ENCODE measurements around the gene CARD11. TPM values are rescaled to one million over a fixed set of nuclear protein-coding genes. Genes with fewer than 3 reads are reported as not detected.
A peak's percentile ranks its signal among the peaks of the same experiment; 100 is the strongest.
"Not testable (repeated sequence)": the region's sequence is repeated elsewhere in the genome, so short reads cannot be mapped to it uniquely, and the experiment has no call there.

The CARD11 gene
- total RNA-seq, 1 experiment from 2014 or later = 5.2 TPM

DNA sequence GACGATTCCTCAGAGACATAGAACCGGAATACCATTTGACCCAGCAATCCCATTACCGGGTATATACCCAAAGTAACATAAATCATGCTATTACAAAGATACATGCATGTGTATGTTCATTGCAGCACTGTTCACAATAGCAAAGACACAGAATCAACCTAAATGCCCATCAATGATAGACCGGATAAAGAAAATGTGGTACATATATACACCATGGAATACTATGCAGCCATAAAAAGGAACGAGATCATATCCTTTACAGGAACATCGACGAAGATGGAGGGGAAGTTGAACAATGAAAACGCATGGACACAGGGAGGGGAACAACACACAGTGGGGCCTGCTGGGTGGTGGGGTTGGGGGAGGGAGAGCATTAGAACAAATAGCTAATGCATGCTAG lies 22.4 kb downstream of the CARD11 start:
- DNase-seq (ENCODE audit: low read depth) = not testable (repeated sequence)

DNA sequence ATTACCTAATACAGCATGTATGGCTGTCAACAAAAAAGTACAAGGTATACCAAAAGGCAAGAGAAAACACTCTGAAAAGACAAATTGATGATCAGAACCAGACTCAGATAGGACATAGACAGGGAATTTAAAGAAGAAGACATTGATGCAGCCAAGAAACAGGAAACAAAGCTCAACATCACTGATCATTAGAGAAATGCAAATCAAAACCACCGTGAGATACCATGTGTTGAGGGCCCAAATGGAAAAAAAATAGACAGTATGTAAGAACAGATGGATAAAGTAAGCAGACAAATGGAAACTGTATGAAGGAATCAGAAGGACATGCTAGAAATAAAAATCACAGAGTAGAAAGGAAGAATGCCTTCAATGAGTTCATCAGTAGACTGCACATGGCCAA lies 23.3 kb downstream of the CARD11 start:
- no peak for DNase-seq (ENCODE audit: low read depth)

DNA sequence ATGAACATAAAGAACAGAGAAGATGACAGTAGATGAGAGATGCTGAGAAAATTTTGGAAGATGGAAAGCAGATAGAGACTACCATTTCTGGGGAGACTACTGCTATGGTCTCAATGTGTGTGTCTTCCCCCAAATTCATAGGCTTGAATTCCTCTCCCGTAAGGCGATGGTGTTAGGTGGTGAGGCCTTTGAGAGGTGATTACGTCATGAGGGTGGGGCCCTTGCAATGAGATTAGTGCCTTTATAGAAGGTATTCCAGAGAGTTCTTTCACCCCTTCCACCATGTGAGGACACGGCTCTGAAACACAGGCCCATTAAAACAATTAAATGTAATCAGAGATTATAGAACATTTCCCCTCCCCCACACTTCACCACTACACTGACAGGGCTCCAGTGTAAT lies 23.9 kb downstream of the CARD11 start:
- no peak for DNase-seq (ENCODE audit: low read depth)

DNA sequence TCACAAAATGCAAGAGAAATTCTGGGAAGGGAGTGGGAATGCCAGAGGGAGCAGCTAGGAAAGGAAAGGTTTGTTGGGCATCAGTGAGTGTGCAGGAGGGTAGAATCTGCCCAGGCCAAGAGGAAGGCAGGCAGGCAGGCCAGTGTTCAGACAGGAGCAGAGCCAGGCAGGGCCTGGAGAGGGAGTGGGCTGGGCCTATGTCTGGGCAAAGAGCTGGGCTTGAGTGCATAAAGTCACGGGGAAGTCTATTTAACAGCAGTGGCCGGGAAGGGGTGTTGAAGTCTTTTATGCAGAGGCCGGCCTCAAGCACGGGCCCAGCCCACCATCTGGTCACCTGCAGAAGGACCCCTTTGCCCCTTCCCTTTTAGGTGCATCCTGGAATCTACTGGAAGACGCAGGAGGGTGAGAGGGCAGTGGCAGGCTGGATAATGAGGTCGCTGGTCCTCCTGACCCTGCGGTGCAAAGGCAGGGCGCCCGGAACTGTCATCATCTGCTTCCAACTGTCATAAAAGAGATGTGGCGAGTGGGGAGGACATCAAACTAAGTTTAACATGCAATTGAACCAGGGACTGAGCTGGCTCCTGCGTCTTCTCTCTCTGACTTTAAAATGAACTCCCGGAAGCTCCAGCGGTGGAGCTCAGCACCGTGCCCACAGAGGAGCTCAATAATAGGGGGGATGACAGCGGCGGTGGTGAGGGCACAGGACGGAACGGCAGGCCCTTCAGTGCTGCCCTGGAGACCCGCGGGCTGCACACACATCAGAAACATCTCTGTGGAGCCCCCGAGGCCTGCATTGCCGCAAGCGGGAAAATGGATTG lies 29.5 kb downstream of the CARD11 start:
- no peak for DNase-seq (ENCODE audit: low read depth)

DNA sequence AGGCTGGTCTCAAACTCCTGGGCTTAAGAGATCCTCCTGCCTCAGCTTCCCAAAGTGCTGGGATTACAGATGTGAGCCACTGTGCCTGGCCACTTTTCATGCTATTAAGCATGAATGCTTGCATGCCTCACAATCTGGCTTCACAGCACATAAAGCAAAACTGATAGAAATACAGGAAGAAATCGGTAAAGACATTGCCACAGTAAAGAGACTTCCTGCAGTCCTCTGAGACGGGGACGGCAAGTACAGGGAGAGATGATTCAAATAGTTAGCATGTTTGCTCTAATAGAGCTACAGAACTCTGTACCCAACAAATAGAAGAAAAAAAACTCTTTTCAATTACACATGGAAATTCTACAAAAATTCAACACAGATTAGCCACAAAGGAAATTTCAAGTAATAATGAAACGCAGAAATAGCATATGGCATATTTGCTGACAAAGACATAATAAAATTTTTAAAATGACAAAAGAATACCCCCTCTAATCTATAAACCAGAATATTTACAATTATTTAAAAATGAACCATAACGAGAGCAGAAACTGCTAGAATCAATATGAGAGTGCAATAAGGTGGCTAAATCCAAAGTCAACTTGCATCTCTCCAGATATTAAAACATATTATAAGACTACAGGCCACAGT lies 32.3 kb downstream of the CARD11 start:
- no peak for DNase-seq (ENCODE audit: low read depth)

DNA sequence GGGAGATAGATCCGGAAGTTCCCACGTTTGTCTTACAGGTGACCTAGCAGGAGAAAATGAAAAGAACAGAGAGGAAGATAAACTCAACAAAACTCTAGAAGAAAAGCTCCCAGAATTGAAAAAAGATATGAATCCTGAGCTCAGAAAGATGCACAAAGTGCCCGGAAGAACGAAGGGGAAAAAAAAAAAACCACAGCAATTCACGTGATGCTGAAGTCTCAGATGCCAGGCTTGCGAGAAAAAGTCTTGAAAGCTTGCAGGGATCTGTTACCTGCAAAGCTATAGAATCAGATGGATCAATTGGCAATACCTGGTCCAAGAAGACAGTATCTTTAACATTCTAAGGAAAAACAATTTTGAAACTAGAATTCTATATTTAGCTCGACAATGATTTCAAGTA lies 33.5 kb downstream of the CARD11 start:
- no peak for DNase-seq (ENCODE audit: low read depth)

DNA sequence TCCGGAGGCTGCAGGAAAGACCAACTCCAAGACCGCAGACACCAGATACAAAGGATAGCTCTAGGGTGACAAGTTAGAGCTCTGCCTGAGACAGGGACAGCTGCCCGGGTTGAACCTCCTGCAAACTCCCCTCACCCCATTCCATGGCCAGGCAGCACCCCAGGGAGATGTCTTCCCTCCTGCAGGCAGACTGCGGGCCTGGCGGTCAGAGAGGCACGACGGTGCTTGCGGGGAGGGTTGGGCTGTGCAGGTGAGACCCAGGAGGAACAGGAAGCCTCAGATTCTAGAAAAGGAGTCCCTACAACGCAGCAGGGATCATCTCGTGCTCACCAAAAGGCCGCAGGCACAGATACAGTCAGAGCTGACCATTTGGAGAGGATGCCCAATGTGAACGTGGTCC lies 34.6 kb downstream of the CARD11 start:
- no peak for DNase-seq (ENCODE audit: low read depth)

DNA sequence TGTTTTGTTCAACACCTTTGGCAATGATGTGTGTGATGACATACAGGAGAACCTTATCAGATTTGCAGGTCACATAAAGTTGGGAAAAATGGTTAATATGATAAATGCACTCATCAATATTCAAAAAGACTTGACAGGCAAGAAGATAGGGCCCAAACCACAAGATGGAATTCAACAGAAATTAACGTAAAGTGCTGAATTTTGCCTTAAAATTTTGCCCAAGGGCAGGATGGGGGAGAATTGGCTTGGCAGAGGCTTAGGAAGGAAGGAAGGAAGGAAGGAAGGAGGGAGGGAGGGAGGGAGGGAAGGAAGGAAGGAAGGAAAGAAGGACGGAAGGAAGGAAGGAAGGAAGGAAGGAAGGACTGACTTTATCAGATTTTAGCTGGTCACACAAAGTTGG lies 35.3 kb downstream of the CARD11 start:
- no peak for DNase-seq (ENCODE audit: low read depth)

DNA sequence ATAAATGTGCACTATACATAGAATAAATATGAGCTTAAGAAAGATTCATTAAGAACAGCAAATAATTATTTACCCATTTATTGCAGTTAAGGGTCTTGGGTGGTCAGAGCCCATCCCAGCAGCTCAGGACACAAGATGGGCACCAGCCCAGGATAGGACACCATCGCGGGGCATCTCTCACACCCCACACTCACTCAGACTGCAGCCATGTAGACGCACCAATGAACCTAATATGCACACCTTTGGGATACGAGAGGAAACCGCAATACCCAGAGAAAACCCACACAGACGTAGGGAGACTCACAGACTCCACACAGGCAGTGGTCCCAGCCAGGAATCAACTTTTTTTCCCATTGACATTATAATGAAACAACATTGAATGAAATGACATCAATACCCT lies 36.0 kb downstream of the CARD11 start:
- DNase-seq (ENCODE audit: low read depth) = no peak

DNA sequence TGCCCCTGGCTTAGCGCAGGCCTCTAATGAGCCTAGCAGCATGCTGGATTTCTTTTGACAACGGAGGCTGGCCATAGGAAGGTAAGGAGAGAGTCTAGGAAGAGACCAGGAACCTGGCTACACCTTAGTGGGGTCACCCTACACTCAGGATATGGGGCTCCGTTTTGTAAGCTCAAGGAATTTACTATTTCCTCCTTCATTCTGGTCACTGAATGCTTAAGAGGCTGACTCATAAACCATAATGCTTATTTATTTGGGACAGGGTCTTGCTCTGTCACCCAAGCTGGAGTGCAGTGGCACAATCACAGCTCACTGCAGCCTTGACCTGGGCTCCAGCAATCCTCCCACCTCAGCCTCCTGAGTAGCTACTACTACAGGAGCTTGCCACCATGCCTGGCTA lies 38.4 kb downstream of the CARD11 start:
- DNase-seq (ENCODE audit: low read depth) = peak; percentile 50

DNA sequence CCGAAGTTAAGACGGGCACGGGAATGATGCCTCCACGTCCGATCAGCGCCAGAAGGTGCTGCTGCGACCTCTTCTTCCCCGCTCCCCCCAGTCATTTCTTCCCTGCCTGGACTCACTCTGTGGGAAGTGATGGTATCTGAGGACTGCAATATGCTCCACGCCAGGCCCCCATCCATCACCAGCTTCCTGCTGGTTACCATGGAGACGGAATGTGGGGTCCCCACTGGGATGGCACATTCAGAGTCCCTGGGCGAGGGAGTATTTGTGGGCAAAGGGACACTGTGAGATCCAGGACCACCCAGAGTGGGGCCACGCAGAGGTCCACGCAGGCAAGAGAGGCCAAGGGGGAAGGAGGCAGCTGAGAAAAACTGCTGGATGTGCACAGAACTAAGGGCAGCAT lies 39.7 kb downstream of the CARD11 start:
- DNase-seq (ENCODE audit: low read depth) = no peak

DNA sequence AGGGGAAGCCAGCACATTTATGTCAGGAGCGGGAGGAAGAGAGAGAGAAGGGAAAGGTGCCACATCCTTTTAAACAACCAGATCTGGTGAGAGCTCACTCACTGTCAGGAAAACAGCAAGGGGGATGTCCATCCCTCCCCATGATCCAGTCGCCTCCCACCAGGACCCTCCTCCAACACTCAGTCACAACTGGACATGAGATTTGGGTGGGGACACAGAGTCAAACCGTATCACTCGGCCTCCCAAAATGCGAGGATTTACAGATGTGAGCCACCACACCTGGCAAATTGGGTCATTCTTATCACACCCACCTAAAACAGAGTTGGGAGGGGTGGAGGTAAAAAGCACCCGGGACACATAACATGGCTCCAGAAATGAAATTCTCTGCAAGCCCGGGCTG lies 41.0 kb downstream of the CARD11 start:
- DNase-seq (ENCODE audit: low read depth) = no peak

DNA sequence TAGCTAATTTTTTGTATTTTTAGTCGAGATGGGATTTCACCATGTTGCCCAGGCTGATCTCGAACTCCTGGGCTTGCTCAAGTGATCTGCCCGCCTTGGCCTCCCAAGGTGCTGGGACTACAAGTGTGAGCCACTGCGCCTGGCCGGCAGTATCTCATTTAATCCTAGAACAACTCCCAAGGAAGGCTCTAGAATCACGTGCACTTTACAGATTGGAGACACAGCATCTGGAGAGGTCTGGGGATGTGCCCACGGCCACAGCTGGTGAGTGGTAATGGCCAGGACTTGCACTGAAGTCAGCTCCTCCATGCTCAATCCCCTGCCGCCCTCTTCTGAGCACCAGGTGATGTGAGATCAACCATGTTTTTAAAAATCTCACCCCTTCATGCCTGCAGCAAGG lies 43.1 kb downstream of the CARD11 start:
- DNase-seq (ENCODE audit: low read depth) = no peak

DNA sequence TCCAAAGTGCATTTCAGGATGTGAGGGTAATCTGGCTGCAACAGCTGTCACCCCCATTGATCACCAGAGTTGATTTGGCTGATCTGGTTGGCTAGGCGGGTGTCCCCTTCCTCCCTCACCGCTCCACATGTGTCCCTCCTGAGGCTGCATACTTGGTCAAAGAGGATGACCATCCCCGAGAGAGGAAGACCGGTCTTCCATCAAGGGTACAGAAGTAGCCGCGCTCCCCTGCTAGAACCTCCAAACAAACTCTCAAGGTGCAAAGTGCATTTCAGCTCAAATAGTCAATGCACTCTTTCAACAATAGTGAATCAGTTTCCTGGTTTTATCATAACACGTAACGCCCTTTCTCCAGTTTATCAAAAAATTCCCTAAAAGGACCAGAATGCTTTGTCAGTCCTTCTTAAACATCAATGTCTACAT lies 44.6 kb downstream of the CARD11 start:
- DNase-seq (ENCODE audit: low read depth) = no peak

DNA sequence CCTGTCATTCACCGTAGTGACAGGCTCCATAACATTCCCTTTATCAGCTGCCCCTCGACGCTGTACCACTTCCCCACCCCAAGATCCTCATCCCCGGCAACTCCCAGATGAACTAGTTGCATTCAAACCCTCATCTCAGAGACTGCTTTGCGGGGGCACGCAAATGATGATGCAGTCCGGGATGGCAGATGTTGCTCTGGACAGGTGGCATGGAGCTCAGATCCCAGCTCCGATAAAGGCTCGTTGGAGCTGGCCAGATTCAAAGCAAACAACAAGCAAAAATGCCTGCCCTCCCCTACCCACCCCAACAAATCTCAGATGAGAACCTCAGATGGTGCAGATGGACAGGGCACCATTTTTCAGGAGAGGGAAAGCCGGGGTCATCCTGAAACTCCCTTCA lies 46.7 kb downstream of the CARD11 start:
- DNase-seq (ENCODE audit: low read depth) = no peak

DNA sequence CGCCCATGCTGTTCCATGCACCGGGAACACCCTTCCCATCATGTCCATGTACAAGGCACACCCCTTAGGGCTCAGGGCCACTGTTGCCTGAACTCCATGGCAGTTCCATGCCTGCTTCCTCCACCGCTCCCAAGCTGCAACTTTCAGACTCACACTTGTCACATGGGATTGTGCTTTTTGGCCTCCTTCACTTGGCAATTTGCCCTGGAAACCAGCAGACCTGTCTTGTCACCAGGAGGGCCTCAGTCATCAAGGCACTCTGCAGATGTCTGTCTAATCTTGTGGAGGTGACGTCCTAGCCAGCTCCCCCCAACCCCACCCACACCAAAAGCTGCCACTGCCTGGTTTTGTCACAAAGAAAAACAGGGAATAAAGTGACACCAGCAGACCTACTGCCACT lies 47.5 kb downstream of the CARD11 start:
- no peak for DNase-seq (ENCODE audit: low read depth)

DNA sequence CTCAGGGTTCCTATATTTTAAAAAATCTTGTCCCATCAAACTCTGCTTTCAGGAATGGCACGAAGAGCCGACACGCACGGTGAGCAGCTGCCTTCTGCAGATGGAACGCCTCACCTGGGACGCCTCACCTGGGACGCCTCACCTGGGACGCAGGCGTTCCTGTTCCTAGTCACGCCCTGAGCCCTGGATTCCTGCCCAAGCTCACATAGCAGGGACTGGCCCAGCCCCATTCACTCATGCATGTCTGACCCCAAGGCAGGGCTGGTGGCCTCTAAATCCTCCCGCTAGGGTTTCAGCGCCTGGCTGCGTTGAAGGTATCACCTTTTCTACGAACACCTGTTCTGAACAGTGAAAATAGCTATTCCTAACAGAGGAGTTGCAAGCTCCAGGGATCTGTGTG lies 49.8 kb downstream of the CARD11 start:
- no peak for DNase-seq (ENCODE audit: low read depth)

DNA sequence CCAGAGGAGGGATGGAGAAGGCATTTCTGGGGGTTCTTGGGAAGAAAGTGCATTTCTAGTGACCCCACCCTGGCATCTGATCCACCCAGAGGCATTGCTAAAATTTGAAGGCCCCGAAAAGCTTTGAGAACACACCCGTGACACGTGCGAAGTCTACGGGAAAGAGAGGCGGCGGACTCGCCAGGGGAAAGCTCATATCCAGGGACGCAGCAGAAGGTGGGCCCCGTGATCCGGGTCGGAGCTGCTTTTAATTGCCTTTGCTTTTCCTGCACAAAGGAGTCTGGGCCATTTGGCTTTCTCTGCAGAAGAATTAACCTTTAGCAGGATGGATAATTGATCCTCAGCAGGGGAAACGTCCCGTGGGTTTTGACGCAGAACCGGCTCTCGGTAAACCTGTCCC lies 50.3 kb downstream of the CARD11 start:
- DNase-seq (ENCODE audit: low read depth) = no peak

DNA sequence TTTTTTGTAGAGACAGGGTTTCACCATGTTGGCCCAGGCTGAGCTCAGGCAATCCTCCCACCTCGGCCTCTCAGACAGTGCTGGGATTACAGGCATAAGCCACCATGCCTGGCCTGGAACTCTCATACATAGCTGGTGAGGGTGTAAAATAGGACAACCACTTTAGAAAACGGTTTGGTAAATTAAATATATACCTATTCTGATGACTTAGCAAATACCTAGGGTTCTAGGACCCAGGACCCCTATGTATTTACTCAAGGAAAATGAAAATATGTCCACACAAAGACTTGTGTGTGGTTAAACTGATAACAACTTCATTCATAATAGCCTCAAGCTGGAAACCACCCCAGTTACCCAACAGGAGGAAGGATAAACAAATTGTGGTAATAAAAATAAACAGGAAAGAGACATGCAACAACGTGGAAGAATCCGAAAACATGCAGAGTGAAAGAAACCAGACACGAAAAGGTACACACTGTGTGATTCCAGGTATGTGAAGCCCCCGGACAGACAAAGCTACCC lies 52.7 kb downstream of the CARD11 start:
- peak; percentile 37 for DNase-seq (ENCODE audit: low read depth)

DNA sequence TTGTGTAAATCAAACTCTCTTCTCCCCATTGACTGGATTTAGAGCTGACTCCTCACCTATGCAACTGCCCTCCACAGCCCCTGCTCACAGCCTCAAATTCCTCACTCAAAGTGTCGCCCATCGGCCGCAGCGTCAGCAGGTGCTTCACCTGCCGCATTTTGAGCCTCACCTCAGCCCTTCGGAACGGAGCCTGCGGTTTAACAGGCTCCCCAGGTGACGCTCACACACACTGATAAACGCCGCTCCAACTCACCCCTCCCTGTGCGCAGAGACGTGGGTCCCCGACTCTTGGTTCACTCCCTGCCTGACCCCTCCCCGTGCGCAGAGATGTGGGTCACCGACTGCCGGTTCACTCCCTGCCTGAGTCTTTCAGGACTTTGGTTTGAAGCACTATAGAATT lies 57.1 kb downstream of the CARD11 start:
- DNase-seq (ENCODE audit: low read depth) = no peak

DNA sequence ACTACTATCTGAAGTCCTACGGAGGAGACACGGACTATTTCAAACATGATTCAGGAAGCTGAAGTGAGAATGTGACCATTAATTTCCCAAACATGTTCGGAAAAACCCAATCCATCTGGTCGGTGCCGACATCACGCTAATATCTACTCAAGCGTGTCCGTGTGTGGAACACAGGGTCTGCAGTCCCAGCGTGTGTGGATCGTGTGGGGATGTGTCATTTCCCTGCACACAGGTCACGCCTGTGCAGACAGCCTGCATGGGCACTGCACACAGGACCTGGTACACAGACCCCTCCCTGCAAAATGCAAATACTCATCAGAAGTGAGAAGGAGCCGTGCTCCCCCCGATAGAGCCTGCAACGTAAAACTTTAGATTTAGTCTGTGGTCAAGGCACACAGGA lies 57.8 kb downstream of the CARD11 start:
- no peak for DNase-seq (ENCODE audit: low read depth)

DNA sequence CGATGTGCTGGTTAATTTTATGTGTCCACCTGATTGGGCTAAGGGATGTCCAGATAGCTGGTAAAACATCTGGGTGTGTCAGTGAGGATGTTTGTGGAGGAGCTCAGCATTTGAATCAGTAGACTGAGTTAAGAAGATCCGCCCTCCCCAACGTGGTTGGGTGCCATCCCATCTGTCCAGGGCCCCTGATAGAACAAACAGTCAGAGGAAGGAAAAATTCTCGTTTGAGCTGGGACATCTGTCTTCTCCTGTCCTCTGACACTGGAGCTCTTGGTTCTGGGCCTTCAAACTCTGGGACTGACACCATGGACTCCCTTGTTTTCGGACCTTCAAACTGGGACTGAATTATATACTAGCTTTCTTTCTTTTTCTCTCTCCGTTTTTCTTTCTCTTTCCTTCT lies 59.6 kb downstream of the CARD11 start:
- no peak for DNase-seq (ENCODE audit: low read depth)

DNA sequence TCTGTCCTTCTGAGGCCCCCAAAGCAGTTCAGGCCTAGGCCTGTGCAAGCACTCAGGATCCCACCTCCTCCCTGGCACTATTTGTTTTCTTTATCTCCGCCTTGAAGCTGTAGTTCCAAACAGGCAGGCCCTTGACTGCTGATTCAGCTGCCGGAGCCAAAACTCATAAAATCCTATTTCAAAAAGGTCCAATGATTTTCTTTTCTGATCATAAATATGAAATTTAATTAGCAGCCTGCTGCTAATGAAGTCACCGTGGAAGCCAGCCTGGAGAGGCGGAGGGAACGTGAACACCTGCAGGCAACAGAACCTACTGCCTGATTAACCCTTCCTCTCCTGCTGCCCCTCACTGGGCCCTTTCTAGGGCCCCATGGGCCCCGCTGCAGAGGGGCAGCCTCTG lies 60.1 kb downstream of the CARD11 start:
- no peak for DNase-seq (ENCODE audit: low read depth)
